Left lung (tissue), 10 donors: ENCODE results near the gene TESK2. TPM values are rescaled to one million over a fixed set of nuclear protein-coding genes. Genes with fewer than 3 reads are reported as not detected.
A peak's percentile ranks its signal among the peaks of the same experiment; 100 is the strongest.

Experiments
- ATAC-seq: fragments of 200-7000 bp; cut with Tn5 transposase; one replicate; pipeline ENCODE4 v1.9.1; 2020; ENCODE audit warnings: moderate library complexity
- DNase-seq, 4 donors: peaks; one replicate each; pipeline ENCODE4 v3.0.0-alpha.2; 2013 to 2020
- H3K27ac ChIP-seq, 2 donors: fragments of 200-600 bp; sonication (generic) in 1 of 2; one replicate each; pipeline versions ENCODE4 v1.5.0 to v1.8.0; 2020 to 2021
- H3K27me3 ChIP-seq, 2 donors: fragments of 200-600 bp; sonication (generic) in 1 of 2; one replicate each; pipeline versions ENCODE4 v1.5.0 to v1.8.0; 2020 to 2021
- H3K36me3 ChIP-seq, 2 donors: fragments of 200-600 bp; sonication (generic) in 1 of 2; one replicate each; pipeline versions ENCODE4 v1.5.0 to v1.8.0; 2020 to 2021
- H3K4me1 ChIP-seq, 2 donors: fragments of 200-600 bp; one replicate each; pipeline ENCODE4 v1.8.0; 2021
- H3K4me3 ChIP-seq, 2 donors: fragments of 200-600 bp; sonication (generic) in 1 of 2; one replicate each; pipeline versions ENCODE4 v1.5.0 to v1.8.0; 2020 to 2021; ENCODE audit warnings: mild to moderate bottlenecking in 1 of 2
- H3K9me3 ChIP-seq, 2 donors: fragments of 200-600 bp; sonication (generic) in 1 of 2; one replicate each; pipeline versions ENCODE4 v1.5.0 to v1.8.0; 2020 to 2021
- intact Hi-C, 2 donors: fragments of 100-400 bp; cut with DNase I; formaldehyde crosslinking; loops; one replicate each; pipeline versions ENCODE4 v1.11.2 to v1.14.2; 2022
- polyA plus RNA-seq, 6 donors: library from polyadenylated mRNA; unstranded; fragments of 120-200 nt; gene quantifications; one replicate each; pipeline ENCODE4 v1.2.1, GENCODE V29; 2013; ENCODE audit not compliant: insufficient read length in 6 of 6
- total RNA-seq, 2 donors: library from RNA; stranded (reverse); fragmentation: NEBNext Ultra II Directional; extraction: Animal tissue kit (Norgen Biotek cat#: 25700); gene quantifications; one replicate each; pipeline ENCODE4 v1.2.1, GENCODE V29; 2021
- TF ChIP-seq, protein P1 (sequence below), 2 donors: fragments of 200-600 bp; sonication (generic) in 1 of 2; IDR thresholded peaks; one replicate each; pipeline versions ENCODE4 v1.5.0 to v1.8.0; 2021; ENCODE audit warnings: antibody characterized with exemption in 2 of 2
- donor health status: DM: no; HTN: yes; CAD: no.
- donor health status: DM: no; HTN: no; CAD: no.

TESK2 gene
- total and polyA plus RNA-seq, 8 donors, result 4.3 to 12.5 (median 9.2) TPM

DNA sequence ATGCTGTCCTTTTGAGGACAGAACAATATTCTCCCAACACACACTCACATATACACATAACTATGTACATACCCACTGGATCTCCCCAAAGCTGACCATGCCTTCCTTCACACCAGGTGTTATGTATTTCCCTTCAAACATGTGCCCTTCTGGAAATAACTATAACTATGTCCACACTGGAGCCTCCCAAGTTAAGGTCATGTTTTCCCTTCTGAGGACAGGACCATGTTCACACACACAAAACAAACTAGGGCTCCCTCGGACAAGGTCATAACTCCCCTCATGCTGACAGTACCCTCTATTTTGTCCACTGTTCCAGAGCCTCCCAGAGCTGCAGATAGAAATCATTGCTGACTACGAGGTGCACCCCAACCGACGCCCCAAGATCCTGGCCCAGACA, 16.9 kb upstream of the TESK2 start:
- intact Hi-C loops, result no loop called here
- peak overlapping the region in 1 of 2 donors; percentile 15 for H3K27ac ChIP-seq
- H3K4me1 ChIP-seq, result peaks cover 3 to 10% of the 10 kb centered on the region in 2 donors
- ATAC-seq (no peak), DNase-seq (no peak)
- no peak overlapping the region for H3K4me3 ChIP-seq
- peaks cover 1 to 49% of the 10 kb centered on the region in 2 donors for H3K36me3 ChIP-seq
- TF ChIP-seq, protein P1, sequence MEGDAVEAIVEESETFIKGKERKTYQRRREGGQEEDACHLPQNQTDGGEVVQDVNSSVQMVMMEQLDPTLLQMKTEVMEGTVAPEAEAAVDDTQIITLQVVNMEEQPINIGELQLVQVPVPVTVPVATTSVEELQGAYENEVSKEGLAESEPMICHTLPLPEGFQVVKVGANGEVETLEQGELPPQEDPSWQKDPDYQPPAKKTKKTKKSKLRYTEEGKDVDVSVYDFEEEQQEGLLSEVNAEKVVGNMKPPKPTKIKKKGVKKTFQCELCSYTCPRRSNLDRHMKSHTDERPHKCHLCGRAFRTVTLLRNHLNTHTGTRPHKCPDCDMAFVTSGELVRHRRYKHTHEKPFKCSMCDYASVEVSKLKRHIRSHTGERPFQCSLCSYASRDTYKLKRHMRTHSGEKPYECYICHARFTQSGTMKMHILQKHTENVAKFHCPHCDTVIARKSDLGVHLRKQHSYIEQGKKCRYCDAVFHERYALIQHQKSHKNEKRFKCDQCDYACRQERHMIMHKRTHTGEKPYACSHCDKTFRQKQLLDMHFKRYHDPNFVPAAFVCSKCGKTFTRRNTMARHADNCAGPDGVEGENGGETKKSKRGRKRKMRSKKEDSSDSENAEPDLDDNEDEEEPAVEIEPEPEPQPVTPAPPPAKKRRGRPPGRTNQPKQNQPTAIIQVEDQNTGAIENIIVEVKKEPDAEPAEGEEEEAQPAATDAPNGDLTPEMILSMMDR (IDR thresholded peaks at IDR 0.05), result no peak
- H3K27me3 ChIP-seq, result no peaks in the 10 kb centered on the region
- no peaks in the 10 kb centered on the region for H3K9me3 ChIP-seq

DNA sequence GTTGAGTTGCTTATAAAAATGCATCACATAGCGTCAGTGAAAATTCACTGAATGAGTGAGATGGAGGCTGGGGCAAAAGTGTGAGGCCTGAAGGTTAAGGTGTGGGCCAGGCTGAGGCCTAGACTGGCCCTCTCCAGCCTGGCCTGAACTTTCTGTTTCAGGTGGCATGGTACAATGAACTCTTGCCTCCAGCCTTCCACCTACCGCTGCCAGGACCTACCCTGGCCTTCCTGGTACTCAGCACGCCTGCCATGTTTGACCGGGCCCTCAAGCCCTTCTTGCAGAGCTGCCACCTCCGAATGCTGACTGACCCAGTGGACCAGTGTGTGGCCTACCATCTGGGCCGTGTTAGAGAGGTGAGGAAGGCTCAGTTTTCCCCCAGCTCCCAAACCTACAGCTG, 16.2 kb upstream of the TESK2 start:
- TF ChIP-seq, protein P1 (IDR thresholded peaks at IDR 0.05), result no peak
- Histone ChIP-seq H3K4me3 (no peak overlapping the region), H3K4me1 (peaks cover 0 to 7% of the 10 kb centered on the region in 2 donors), H3K36me3 (peaks cover 0 to 42% of the 10 kb centered on the region in 2 donors), H3K27ac (no peak overlapping the region), H3K9me3 (no peaks in the 10 kb centered on the region), H3K27me3 (no peaks in the 10 kb centered on the region)
- intact Hi-C loops, result no loop called here
- no peak for ATAC-seq
- peak in 1 of 4 donors; percentile 10 for DNase-seq

DNA sequence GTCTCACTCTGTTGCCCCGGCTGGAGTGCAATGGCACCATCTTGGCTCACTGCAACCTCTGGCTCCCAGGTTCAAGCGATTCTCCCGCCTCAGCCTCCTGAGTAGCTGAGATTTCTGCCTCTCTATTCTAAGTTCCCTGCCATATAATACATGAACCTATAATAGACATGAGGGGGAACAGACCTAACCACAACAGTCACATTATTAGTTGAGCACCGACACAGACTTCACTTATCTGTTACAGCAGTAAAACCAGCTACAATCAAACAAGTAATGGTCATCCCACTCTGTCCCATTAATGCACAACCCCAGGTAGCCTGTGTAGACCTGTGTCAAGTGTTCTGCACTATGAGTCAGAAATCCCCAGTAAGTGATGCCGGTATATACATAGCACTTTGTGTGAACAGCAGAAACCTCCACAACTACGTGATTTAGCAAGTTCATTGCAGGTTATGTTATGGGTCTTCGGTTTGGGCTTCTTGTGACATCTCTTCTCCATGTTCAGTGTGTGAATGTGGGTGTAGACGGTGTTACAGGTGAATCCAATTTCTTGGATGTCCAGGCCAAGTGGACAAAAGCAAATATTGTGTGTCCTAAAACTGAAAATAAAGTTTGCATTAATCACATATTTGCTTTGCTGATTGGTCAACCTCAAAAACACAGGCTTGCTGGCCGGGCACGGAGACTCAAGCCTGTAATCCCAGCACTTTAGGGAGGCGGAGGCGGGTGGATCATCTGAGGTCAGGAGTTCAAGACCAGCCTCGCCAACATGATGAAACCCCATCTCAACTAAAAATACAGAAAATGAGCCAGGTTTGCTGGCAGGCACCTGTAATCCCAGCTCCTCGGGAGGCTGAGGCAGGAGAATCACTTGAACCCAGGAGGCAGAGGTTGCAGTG, 12.7 kb upstream of the TESK2 start:
- no peak for ATAC-seq
- H3K4me3 ChIP-seq, result no peak overlapping the region
- intact Hi-C loops, result no loop called here

DNA sequence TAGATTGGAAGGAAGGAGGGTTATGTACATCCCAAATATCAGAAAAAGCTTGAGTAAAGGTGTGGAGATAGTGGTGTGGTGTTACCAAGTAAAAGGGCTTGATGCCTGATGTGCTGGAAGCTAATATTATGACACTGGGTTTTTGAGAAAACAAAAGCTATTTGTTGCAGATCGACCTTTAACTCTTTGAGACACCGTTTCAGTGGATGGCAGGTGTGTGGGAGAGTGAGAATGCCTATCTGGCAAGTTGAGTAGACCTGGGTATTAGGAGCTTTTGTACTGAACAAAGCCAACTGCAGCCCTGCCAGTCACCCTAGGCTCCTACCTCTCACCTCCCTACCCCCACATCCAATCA, 10.5 kb upstream of the TESK2 start:
- H3K4me3 ChIP-seq, result no peak overlapping the region
- no peak overlapping the region for H3K27ac ChIP-seq
- intact Hi-C loops, result no loop called here
- ATAC-seq (no peak), DNase-seq (no peak)
- no peaks in the 10 kb centered on the region for H3K9me3 ChIP-seq
- peaks cover 11 to 23% of the 10 kb centered on the region in 2 donors for H3K4me1 ChIP-seq
- no peaks in the 10 kb centered on the region for H3K27me3 ChIP-seq
- TF ChIP-seq, protein P1 (IDR thresholded peaks at IDR 0.05), result no peak
- no peaks in the 10 kb centered on the region for H3K36me3 ChIP-seq

More for the DNA sequence above, 12.7 kb upstream of the TESK2 start:
- Histone ChIP-seq H3K4me1 (peaks cover 11 to 22% of the 10 kb centered on the region in 2 donors), H3K36me3 (peaks cover 0 to 7% of the 10 kb centered on the region in 2 donors), H3K27ac (no peak overlapping the region), H3K9me3 (no peaks in the 10 kb centered on the region), H3K27me3 (no peaks in the 10 kb centered on the region)
- TF ChIP-seq, protein P1 (IDR thresholded peaks at IDR 0.05), result no peak
- no peak for DNase-seq

DNA sequence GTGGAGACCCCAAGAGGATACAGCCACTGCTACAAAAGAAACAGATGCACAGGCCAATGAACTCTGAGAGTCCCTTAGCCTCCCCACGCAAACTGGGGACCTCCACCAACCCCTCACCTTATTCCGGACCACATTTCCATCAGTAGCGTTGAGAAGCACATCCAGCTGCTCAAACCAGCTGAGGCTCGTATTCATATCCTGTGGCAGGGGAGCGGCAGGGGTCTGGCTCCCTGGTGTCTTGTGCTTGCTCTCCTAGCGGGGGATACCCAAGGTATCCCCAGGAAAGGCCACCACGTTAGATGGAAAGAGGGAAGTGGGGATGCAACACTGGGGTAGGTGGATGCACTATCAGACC, 8.4 kb upstream of the TESK2 start:
- no peaks in the 10 kb centered on the region for H3K9me3 ChIP-seq
- H3K36me3 ChIP-seq, result no peaks in the 10 kb centered on the region
- TF ChIP-seq, protein P1 (IDR thresholded peaks at IDR 0.05), result no peak
- H3K27me3 ChIP-seq, result no peaks in the 10 kb centered on the region
- no peak for DNase-seq
- peaks cover 11 to 23% of the 10 kb centered on the region in 2 donors for H3K4me1 ChIP-seq
- ATAC-seq, result peak; percentile 2
- H3K4me3 ChIP-seq, result peak overlapping the region; percentile 45 to 71
- intact Hi-C loops, result loop anchor here in 1 of 2 donors (10.0 kb wide), 1 partner anchor 485 kb away; the partner anchor contains the start of genes HECTD3 and UROD
- H3K27ac ChIP-seq, result peak overlapping the region; percentile 56 to 67
